ENCODE results near the gene AP2M1. TPM values are rescaled to one million over a fixed set of nuclear protein-coding genes. Genes with fewer than 3 reads are reported as not detected.

Gene AP2M1
- total RNA-seq, 1 experiment from 2014 or later, result 335 TPM

DNA sequence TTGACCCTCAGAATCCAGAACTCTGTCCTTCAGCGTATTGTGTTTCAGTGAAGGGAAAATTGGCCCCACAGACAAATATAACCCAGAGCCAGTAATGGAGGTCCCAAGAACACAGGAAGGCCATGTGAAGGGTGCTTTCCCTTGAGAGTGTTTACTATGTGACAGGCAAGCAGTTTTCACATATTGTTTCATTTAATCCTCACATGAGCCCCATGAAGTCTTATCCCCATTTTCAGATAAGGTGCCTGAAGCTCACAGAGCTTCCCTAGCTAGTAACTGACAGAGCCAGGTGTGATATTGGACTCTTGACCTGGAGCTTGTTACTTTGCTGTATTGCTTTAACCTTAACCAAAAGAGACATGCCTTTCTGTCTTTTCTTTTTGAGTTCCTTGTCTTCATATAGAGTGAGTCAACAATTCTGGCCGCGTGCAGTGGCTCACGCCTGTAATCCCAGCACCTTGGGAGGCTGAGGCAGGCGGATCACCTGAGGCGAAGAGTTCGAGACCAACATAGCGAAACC is 28.8 kb upstream of the AP2M1 start:
- Histone ChIP-seq H3K4me1 (ENCODE audit: control insufficient read depth, insufficient read depth, low read length) (no peaks in the 10 kb centered on the region), H3K27ac (ENCODE audit: low read length) (no peak overlapping the region), H3K4me3 (ENCODE audit: low read depth in 2 of 2, low read length in 2 of 2) (no peak overlapping the region), H3K27me3 (ENCODE audit: control insufficient read depth, insufficient read depth, low read length) (no peaks in the 10 kb centered on the region), H3K9me3 (ENCODE audit: control insufficient read depth, insufficient read depth, low read depth, low read length) (no peaks in the 10 kb centered on the region), H3K36me3 (ENCODE audit: control insufficient read depth, insufficient read depth, low read length) (peaks cover 17% of the 10 kb centered on the region)
- intact Hi-C loops (cut with micrococcal nuclease; ENCODE audit: unreplicated experiment) (loop anchor here (5.0 to 10.0 kb wide), 2 partner anchors 96 to 139 kb away; no protein-coding TSS in a partner anchor), in situ Hi-C loops (cut with HindIII; ENCODE audit: low pct_unique_long_range_greater_than_20kb, low sequenced_read_pairs) (no loop called here)
- CTCF ChIA-PET, result interaction anchor here (0.7 to 0.9 kb wide), 2 partner anchors 80 to 104 kb away, joined by 4 to 5 read pairs; partner anchors contain the start of gene EEF1AKMT4
- TF ChIP-seq, protein P1, sequence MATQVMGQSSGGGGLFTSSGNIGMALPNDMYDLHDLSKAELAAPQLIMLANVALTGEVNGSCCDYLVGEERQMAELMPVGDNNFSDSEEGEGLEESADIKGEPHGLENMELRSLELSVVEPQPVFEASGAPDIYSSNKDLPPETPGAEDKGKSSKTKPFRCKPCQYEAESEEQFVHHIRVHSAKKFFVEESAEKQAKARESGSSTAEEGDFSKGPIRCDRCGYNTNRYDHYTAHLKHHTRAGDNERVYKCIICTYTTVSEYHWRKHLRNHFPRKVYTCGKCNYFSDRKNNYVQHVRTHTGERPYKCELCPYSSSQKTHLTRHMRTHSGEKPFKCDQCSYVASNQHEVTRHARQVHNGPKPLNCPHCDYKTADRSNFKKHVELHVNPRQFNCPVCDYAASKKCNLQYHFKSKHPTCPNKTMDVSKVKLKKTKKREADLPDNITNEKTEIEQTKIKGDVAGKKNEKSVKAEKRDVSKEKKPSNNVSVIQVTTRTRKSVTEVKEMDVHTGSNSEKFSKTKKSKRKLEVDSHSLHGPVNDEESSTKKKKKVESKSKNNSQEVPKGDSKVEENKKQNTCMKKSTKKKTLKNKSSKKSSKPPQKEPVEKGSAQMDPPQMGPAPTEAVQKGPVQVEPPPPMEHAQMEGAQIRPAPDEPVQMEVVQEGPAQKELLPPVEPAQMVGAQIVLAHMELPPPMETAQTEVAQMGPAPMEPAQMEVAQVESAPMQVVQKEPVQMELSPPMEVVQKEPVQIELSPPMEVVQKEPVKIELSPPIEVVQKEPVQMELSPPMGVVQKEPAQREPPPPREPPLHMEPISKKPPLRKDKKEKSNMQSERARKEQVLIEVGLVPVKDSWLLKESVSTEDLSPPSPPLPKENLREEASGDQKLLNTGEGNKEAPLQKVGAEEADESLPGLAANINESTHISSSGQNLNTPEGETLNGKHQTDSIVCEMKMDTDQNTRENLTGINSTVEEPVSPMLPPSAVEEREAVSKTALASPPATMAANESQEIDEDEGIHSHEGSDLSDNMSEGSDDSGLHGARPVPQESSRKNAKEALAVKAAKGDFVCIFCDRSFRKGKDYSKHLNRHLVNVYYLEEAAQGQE (IDR thresholded peaks at IDR 0.05; ENCODE audit: insufficient read depth in 1 of 2, low read depth in 2 of 2, low read length in 1 of 2), result no peak
- TF ChIP-seq TCF7L2 (IDR thresholded peaks at IDR 0.05; ENCODE audit: low read depth, low read length) (no peak), SIN3A (IDR thresholded peaks at IDR 0.05; ENCODE audit: borderline replicate concordance, insufficient read depth, low read depth, low read length) (no peak), POLR2AphosphoS5 (IDR thresholded peaks at IDR 0.05; ENCODE audit: low read depth, low read length) (no peak; the same call in 1 of the 2 replicates)
- TF ChIP-seq, protein P2, sequence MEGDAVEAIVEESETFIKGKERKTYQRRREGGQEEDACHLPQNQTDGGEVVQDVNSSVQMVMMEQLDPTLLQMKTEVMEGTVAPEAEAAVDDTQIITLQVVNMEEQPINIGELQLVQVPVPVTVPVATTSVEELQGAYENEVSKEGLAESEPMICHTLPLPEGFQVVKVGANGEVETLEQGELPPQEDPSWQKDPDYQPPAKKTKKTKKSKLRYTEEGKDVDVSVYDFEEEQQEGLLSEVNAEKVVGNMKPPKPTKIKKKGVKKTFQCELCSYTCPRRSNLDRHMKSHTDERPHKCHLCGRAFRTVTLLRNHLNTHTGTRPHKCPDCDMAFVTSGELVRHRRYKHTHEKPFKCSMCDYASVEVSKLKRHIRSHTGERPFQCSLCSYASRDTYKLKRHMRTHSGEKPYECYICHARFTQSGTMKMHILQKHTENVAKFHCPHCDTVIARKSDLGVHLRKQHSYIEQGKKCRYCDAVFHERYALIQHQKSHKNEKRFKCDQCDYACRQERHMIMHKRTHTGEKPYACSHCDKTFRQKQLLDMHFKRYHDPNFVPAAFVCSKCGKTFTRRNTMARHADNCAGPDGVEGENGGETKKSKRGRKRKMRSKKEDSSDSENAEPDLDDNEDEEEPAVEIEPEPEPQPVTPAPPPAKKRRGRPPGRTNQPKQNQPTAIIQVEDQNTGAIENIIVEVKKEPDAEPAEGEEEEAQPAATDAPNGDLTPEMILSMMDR (IDR thresholded peaks at IDR 0.05), result no peak
- ATAC-seq (no peak), DNase-seq (ENCODE audit: low read depth, low spot score) (no peak)
- POLR2A ChIA-PET, result no interaction called here
- no TSS peak for BruUV-seq (replicated peaks)

DNA sequence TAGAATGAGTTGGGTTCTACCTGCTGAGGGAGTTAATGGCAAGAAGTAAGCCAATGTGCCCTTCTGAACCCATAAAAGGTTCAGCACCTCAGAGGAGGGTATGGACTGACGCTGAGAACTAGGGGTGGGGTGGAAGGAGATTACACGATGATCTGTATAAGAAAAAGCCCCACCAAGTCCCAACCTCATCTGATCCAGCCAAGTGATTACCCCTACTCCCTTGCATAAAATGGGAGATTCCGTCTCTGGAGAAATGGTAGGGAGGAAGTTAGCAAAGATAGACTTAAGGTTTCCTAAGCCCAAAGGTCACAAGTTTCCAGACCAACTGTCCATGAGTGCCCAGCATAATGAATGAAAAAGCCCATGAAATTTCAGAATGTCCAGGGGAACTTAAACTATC is 26.6 kb upstream of the AP2M1 start:
- ATAC-seq (no peak), DNase-seq (ENCODE audit: low read depth, low spot score) (no peak)
- Histone ChIP-seq H3K4me3 (ENCODE audit: low read depth in 2 of 2, low read length in 2 of 2) (no peak overlapping the region), H3K4me1 (ENCODE audit: control insufficient read depth, insufficient read depth, low read length) (no peaks in the 10 kb centered on the region), H3K36me3 (ENCODE audit: control insufficient read depth, insufficient read depth, low read length) (peaks cover 12% of the 10 kb centered on the region; the same call in 1 of the 2 replicates), H3K27ac (ENCODE audit: low read length) (no peak overlapping the region), H3K9me3 (ENCODE audit: control insufficient read depth, insufficient read depth, low read depth, low read length) (no peaks in the 10 kb centered on the region), H3K27me3 (ENCODE audit: control insufficient read depth, insufficient read depth, low read length) (no peaks in the 10 kb centered on the region)
- ChIA-PET CTCF (no interaction called here), POLR2A (interaction anchor here (0.5 kb wide), 1 partner anchor 113 kb away, joined by 6 read pairs; no protein-coding TSS in a partner anchor)
- no TSS peak for BruUV-seq (replicated peaks)
- in situ Hi-C loops (cut with HindIII; ENCODE audit: low pct_unique_long_range_greater_than_20kb, low sequenced_read_pairs), result no loop called here
- no peak for TF ChIP-seq POLR2AphosphoS5 (IDR thresholded peaks at IDR 0.05; ENCODE audit: low read depth, low read length)
- intact Hi-C loops (cut with micrococcal nuclease; ENCODE audit: unreplicated experiment), result loop anchor here (5.0 to 10.0 kb wide), 2 partner anchors 94 to 137 kb away; no protein-coding TSS in a partner anchor

DNA sequence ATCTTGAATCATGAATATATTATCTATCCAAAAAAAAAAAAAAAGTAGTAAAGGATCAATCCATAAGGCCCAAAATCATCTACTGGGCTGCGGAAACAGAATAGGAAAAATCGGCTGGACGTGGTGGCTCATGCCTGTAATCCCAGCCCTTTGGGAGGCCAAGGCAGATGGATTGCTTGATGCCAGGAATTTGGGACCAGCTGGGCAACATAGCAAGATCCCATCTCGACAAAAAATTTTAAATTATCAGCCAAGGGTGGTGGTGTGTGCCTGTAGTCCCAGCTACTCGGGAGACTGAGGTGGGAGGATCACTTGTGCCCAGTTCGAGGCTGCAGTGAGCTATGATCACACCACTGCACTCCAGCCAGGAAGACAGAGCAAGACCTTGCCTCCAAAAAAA is 25.5 kb upstream of the AP2M1 start:
- in situ Hi-C loops (cut with HindIII; ENCODE audit: low pct_unique_long_range_greater_than_20kb, low sequenced_read_pairs), result no loop called here
- no TSS peak for BruUV-seq (replicated peaks)
- Histone ChIP-seq H3K9me3 (ENCODE audit: control insufficient read depth, insufficient read depth, low read depth, low read length) (no peaks in the 10 kb centered on the region), H3K27me3 (ENCODE audit: control insufficient read depth, insufficient read depth, low read length) (no peaks in the 10 kb centered on the region), H3K4me1 (ENCODE audit: control insufficient read depth, insufficient read depth, low read length) (peaks cover 4% of the 10 kb centered on the region; the same call in 1 of the 2 replicates), H3K27ac (ENCODE audit: low read length) (no peak overlapping the region), H3K36me3 (ENCODE audit: control insufficient read depth, insufficient read depth, low read length) (peaks cover 4% of the 10 kb centered on the region; the same call in 1 of the 2 replicates), H3K4me3 (ENCODE audit: low read depth in 2 of 2, low read length in 2 of 2) (no peak overlapping the region)
- no peak for DNase-seq (ENCODE audit: low read depth, low spot score)
- ChIA-PET CTCF (interaction anchor here (0.6 kb wide), 1 partner anchor 140 kb away, joined by 4 read pairs; no protein-coding TSS in a partner anchor), POLR2A (interaction anchor here (0.7 kb wide), 1 partner anchor 97 kb away, joined by 4 read pairs; no protein-coding TSS in a partner anchor)
- TF ChIP-seq, protein P1 (IDR thresholded peaks at IDR 0.05; ENCODE audit: insufficient read depth in 1 of 2, low read depth in 2 of 2, low read length in 1 of 2), result no peak
- TF ChIP-seq, protein P2 (IDR thresholded peaks at IDR 0.05), result no peak
- TF ChIP-seq SIN3A (IDR thresholded peaks at IDR 0.05; ENCODE audit: borderline replicate concordance, insufficient read depth, low read depth, low read length) (no peak), TCF7L2 (IDR thresholded peaks at IDR 0.05; ENCODE audit: low read depth, low read length) (no peak), POLR2AphosphoS5 (IDR thresholded peaks at IDR 0.05; ENCODE audit: low read depth, low read length) (no peak)
- intact Hi-C loops (cut with micrococcal nuclease; ENCODE audit: unreplicated experiment), result loop anchor here (5.0 to 10.0 kb wide), 2 partner anchors 93 to 136 kb away; no protein-coding TSS in a partner anchor
- ATAC-seq, result no peak
